KOPT-K1 (cell line): ENCODE results near the gene ITGA5.

Experiments
- H3K27ac ChIP-seq: fragments of 200-600 bp; sonication (generic); 2 replicates; pipeline ENCODE4 v1.5.1; 2016; ENCODE audit warnings: antibody characterized with exemption, mild to moderate bottlenecking, low read depth, low read length; ENCODE audit not compliant: poor library complexity, severe bottlenecking
- H3K36me3 ChIP-seq: fragments of 200-600 bp; sonication (generic); 2 replicates; pipeline ENCODE4 v1.5.1; 2017; ENCODE audit warnings: antibody characterized with exemption, mild to moderate bottlenecking, low read length, moderate library complexity; ENCODE audit not compliant: insufficient read depth
- H3K9me3 ChIP-seq: fragments of 200-600 bp; sonication (generic); 2 replicates; pipeline ENCODE4 v1.5.1; 2017; ENCODE audit warnings: antibody characterized with exemption, low read length, mild to moderate bottlenecking; ENCODE audit not compliant: insufficient read depth, poor library complexity, severe bottlenecking

The ITGA5 gene

GRCh38 chr12:54423816-54424150 lies 4.7 kb upstream of the ITGA5 start:
- H3K36me3 ChIP-seq: no peaks in the 10 kb centered on the region
- no peaks in the 10 kb centered on the region for H3K9me3 ChIP-seq
- no peak overlapping the region for H3K27ac ChIP-seq

- no peaks in the 10 kb centered on the region for H3K9me3 ChIP-seq
- no peak overlapping the region for H3K27ac ChIP-seq
- H3K36me3 ChIP-seq: no peaks in the 10 kb centered on the region
Measured at GRCh38 chr12:54421879-54422250, 2.8 kb upstream of the ITGA5 start.

- no peak overlapping the region for H3K27ac ChIP-seq
- H3K9me3 ChIP-seq: no peaks in the 10 kb centered on the region
- no peaks in the 10 kb centered on the region for H3K36me3 ChIP-seq
Measured at GRCh38 chr12:54421175-54421878, 2.3 kb upstream of the ITGA5 start.

- Histone ChIP-seq H3K36me3 (no peaks in the 10 kb centered on the region), H3K9me3 (no peaks in the 10 kb centered on the region), H3K27ac (peak overlapping the region; percentile 1)
Measured at GRCh38 chr12:54420766-54421144, 1.7 kb upstream of the ITGA5 start.

GRCh38 chr12:54418441-54419087 lies 502 bp downstream of the ITGA5 start:
- Histone ChIP-seq H3K27ac (peak overlapping the region; percentile 98), H3K9me3 (no peaks in the 10 kb centered on the region), H3K36me3 (no peaks in the 10 kb centered on the region)

GRCh38 chr12:54417712-54418440 lies 1.2 kb downstream of the ITGA5 start:
- no peaks in the 10 kb centered on the region for H3K36me3 ChIP-seq
- no peaks in the 10 kb centered on the region for H3K9me3 ChIP-seq
- peak overlapping the region; percentile 98 for H3K27ac ChIP-seq

GRCh38 chr12:54416687-54417603 lies 2.1 kb downstream of the ITGA5 start:
- Histone ChIP-seq H3K27ac (peak overlapping the region; percentile 98), H3K36me3 (no peaks in the 10 kb centered on the region), H3K9me3 (no peaks in the 10 kb centered on the region)

- H3K9me3 ChIP-seq: no peaks in the 10 kb centered on the region
- H3K27ac ChIP-seq: peak overlapping the region; percentile 98
- peaks cover 11% of the 10 kb centered on the region for H3K36me3 ChIP-seq
Measured at GRCh38 chr12:54415221-54415929, 3.7 kb downstream of the ITGA5 start.

- peaks cover 30% of the 10 kb centered on the region for H3K36me3 ChIP-seq
- peak overlapping the region; percentile 98 for H3K27ac ChIP-seq
- no peaks in the 10 kb centered on the region for H3K9me3 ChIP-seq
Measured at GRCh38 chr12:54413284-54414190, 5.5 kb downstream of the ITGA5 start.

- peak overlapping the region; percentile 98 for H3K27ac ChIP-seq
- peaks cover 37% of the 10 kb centered on the region for H3K36me3 ChIP-seq
- no peaks in the 10 kb centered on the region for H3K9me3 ChIP-seq
Measured at GRCh38 chr12:54412786-54413185, 6.3 kb downstream of the ITGA5 start.

- Histone ChIP-seq H3K27ac (peak overlapping the region; percentile 98), H3K36me3 (peaks cover 41% of the 10 kb centered on the region)
Measured at GRCh38 chr12:54412348-54412747, 6.7 kb downstream of the ITGA5 start.

GRCh38 chr12:54411391-54412241 lies 7.5 kb downstream of the ITGA5 start:
- peaks cover 49% of the 10 kb centered on the region for H3K36me3 ChIP-seq
- H3K27ac ChIP-seq: peak overlapping the region; percentile 98
- H3K9me3 ChIP-seq: no peaks in the 10 kb centered on the region

More at GRCh38 chr12:54412348-54412747, 6.7 kb downstream of the ITGA5 start:
- no peaks in the 10 kb centered on the region for H3K9me3 ChIP-seq

GRCh38 chr12:54409267-54409666 lies 9.8 kb downstream of the ITGA5 start:
- peak overlapping the region; percentile 3 for H3K27ac ChIP-seq
- peaks cover 72% of the 10 kb centered on the region for H3K36me3 ChIP-seq
- H3K9me3 ChIP-seq: no peaks in the 10 kb centered on the region
